ENCODE results near the gene TRIM22. TPM values are rescaled to one million over a fixed set of nuclear protein-coding genes. Genes with fewer than 3 reads are reported as not detected.

Gene TRIM22
- polyA plus RNA-seq, 1 donor, result 8.1 TPM

- DNase-seq (ENCODE audit: low read depth), result no peak
Measured at GRCh38 chr11:5738431-5738830, 48.8 kb downstream of the TRIM22 start.

GRCh38 chr11:5746614-5747013, 57.0 kb downstream of the TRIM22 start:
- DNase-seq (ENCODE audit: low read depth), result no peak

- no peak for DNase-seq (ENCODE audit: low read depth)
Measured at GRCh38 chr11:5749836-5750235, 60.2 kb downstream of the TRIM22 start.

GRCh38 chr11:5753943-5754342, 64.4 kb downstream of the TRIM22 start, which contains the start of gene OR52N4:
Gene OR52N4 (plus strand): TSS chr11:5754243. CDS start chr11:5754741, 498 bp downstream.
- DNase-seq (ENCODE audit: low read depth), result no peak

Other genes with a start within 250 kb of the TRIM22 start
- gene OR51I1, start 248.3 kb upstream of the TRIM22 start, polyA plus RNA-seq (ENCODE audit: insufficient read length), result not detected
- gene OR51I2, start 240.5 kb upstream of the TRIM22 start, polyA plus RNA-seq (ENCODE audit: insufficient read length), result not detected
- gene OR52D1, start 201.1 kb upstream of the TRIM22 start, polyA plus RNA-seq (ENCODE audit: insufficient read length), result not detected
- gene UBQLN3, start 179.8 kb upstream of the TRIM22 start, polyA plus RNA-seq (ENCODE audit: insufficient read length), result not detected
- gene UBQLNL, start 173.1 kb upstream of the TRIM22 start, polyA plus RNA-seq (ENCODE audit: insufficient read length), result 0.18 TPM
- not detected for gene OR52H1, start 141.2 kb upstream of the TRIM22 start, polyA plus RNA-seq (ENCODE audit: insufficient read length)
- not detected for gene OR52B6, start 108.9 kb upstream of the TRIM22 start, polyA plus RNA-seq (ENCODE audit: insufficient read length)
- gene TRIM6, start 93.2 kb upstream of the TRIM22 start, polyA plus RNA-seq (ENCODE audit: insufficient read length), result 1.4 TPM
- gene TRIM34, start 64.8 kb upstream of the TRIM22 start, polyA plus RNA-seq (ENCODE audit: insufficient read length), result 4.5 TPM
- gene TRIM5, start 4.7 kb upstream of the TRIM22 start, polyA plus RNA-seq (ENCODE audit: insufficient read length), result 11.4 TPM
- gene OR56B1, start 46.7 kb downstream of the TRIM22 start, polyA plus RNA-seq (ENCODE audit: insufficient read length), result not detected
- not detected for gene OR52N4, start 64.5 kb downstream of the TRIM22 start, polyA plus RNA-seq (ENCODE audit: insufficient read length)
- not detected for gene OR52N5, start 93.6 kb downstream of the TRIM22 start, polyA plus RNA-seq (ENCODE audit: insufficient read length)
- gene OR52N1, start 101.5 kb downstream of the TRIM22 start, polyA plus RNA-seq (ENCODE audit: insufficient read length), result not detected
- not detected for gene OR52N2, start 119.1 kb downstream of the TRIM22 start, polyA plus RNA-seq (ENCODE audit: insufficient read length)
- not detected for gene OR52E6, start 152.1 kb downstream of the TRIM22 start, polyA plus RNA-seq (ENCODE audit: insufficient read length)
- not detected for gene OR52E8, start 167.9 kb downstream of the TRIM22 start, polyA plus RNA-seq (ENCODE audit: insufficient read length)
- not detected for gene OR52E4, start 190.8 kb downstream of the TRIM22 start, polyA plus RNA-seq (ENCODE audit: insufficient read length)
- gene OR52E5, start 203.4 kb downstream of the TRIM22 start, polyA plus RNA-seq (ENCODE audit: insufficient read length), result not detected